ENCODE measurements around the gene PLEKHH1.

- TF ChIP-seq CTCF (IDR thresholded peaks at IDR 0.05) (no peak), ZFX (IDR thresholded peaks at IDR 0.05; ENCODE audit: borderline replicate concordance) (no peak)
Measured at GRCh38 chr14:67562776-67563150, 29.7 kb downstream of the PLEKHH1 start.
